GM19452 (cell line): ENCODE data around the gene FKBP1A.

Experiments
- ATAC-seq: cut with Tn5 transposase; IDR thresholded peaks from one replicate; pipeline ENCODE4 v1.9.1; 2021; ENCODE audit not compliant: unreplicated experiment

Gene FKBP1A

GRCh38 chr20:1392693-1393506 is at the start of gene FKBP1A:
FKBP1A (minus strand) TSS chr20:1393054; CDS start chr20:1392998, 56 bp downstream.
- peak; percentile 90 for ATAC-seq

- ATAC-seq = no peak
Measured at GRCh38 chr20:1442304-1442703, 49.5 kb upstream of the FKBP1A start.

GRCh38 chr20:1441133-1441532 is 48.3 kb upstream of the FKBP1A start:
- ATAC-seq = no peak

GRCh38 chr20:1440024-1440423 is 47.2 kb upstream of the FKBP1A start:
- no peak for ATAC-seq

GRCh38 chr20:1438361-1438760 is 45.5 kb upstream of the FKBP1A start:
- no peak for ATAC-seq

- no peak for ATAC-seq
Measured at GRCh38 chr20:1437235-1437904, 44.5 kb upstream of the FKBP1A start.

- no peak for ATAC-seq
Measured at GRCh38 chr20:1436263-1436662, 43.4 kb upstream of the FKBP1A start.

- ATAC-seq = no peak
Measured at GRCh38 chr20:1435337-1435699, 42.5 kb upstream of the FKBP1A start.

GRCh38 chr20:1434571-1435336 is 41.9 kb upstream of the FKBP1A start:
- ATAC-seq = peak; percentile 87

- ATAC-seq = no peak
Measured at GRCh38 chr20:1431158-1431557, 38.3 kb upstream of the FKBP1A start.

GRCh38 chr20:1430004-1430451 is 37.2 kb upstream of the FKBP1A start:
- ATAC-seq = no peak

GRCh38 chr20:1429143-1429728 is 36.4 kb upstream of the FKBP1A start:
- ATAC-seq = no peak

GRCh38 chr20:1427457-1428054 is 34.7 kb upstream of the FKBP1A start:
- no peak for ATAC-seq

- ATAC-seq = no peak
Measured at GRCh38 chr20:1426231-1426849, 33.5 kb upstream of the FKBP1A start.

- ATAC-seq = no peak
Measured at GRCh38 chr20:1424336-1424735, 31.5 kb upstream of the FKBP1A start.

GRCh38 chr20:1423625-1424106 is 30.8 kb upstream of the FKBP1A start:
- no peak for ATAC-seq

GRCh38 chr20:1423206-1423605 is 30.4 kb upstream of the FKBP1A start:
- ATAC-seq = no peak

- ATAC-seq = no peak
Measured at GRCh38 chr20:1422753-1423152, 29.9 kb upstream of the FKBP1A start.

- ATAC-seq = no peak
Measured at GRCh38 chr20:1420066-1420465, 27.2 kb upstream of the FKBP1A start.

- no peak for ATAC-seq
Measured at GRCh38 chr20:1418350-1418749, 25.5 kb upstream of the FKBP1A start.
